Measurements from ENCODE around the gene PRXL2B.
"Not testable (repeated sequence)": the region's sequence is repeated elsewhere in the genome, so short reads cannot be mapped to it uniquely, and the experiment has no call there.

PRXL2B gene

GRCh38 chr1:2586154-2587070 is at the start of gene PRXL2B:
PRXL2B (plus strand) TSS chr1:2586777; CDS start chr1:2586886, 109 bp downstream.
- DNase-seq: peak; percentile 98

DNA sequence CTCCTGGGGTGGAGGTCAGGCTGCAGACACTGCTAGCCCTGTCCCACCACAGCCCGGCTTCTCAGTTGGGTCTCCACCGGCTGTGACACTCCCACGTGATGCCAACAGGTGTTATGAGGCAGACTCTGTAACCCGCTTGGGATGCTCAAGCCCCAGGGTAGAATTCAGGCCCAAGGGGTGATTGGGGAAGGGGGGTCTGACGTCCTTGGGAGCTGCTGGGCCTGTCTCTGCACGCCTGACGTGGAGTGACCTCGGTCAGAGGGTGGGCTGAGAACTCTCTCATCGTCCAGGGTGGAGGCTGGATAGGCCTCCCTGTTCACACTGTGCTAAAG is 48.8 kb upstream of the PRXL2B start:
- no peak for DNase-seq

DNA sequence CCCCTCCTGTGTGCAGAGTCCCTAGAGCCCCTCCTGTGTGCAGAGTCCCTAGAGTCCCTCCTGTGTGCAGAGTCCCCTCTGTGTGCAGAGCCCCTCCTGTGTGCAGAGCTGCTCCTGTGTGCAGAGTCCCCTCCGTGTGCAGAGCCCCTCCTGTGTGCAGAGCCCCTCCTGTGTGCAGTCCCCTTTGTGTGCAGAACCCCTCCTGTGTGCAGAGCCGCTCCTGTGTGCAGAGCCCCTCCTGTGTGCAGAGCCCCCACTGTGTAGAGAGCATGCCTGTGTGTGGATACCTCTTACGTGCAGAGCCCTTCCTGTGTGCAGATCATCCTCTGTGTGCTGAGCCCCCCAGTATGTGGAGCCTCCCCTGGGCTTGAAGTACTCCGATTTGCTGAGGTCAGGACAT is 48.2 kb upstream of the PRXL2B start:
- no peak for DNase-seq

DNA sequence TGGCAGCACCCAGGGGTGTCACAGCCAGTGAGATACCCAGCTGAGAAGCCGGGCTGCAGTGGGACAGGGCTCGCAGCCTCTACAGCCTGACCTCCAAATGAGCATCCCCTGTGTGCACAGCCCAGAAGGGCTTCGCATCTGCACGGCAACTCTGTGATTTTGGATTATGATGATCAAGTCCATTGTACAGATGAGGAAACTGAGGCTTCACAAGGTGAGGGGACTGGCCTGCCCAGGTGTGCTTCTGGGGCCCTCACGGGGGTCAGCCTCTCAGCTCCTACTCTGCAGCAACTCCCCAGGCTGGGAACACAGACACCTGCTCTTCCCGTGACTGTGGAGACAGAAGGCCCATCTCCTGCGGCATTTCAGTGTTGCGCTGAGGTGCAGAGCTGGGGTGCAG is 47.7 kb upstream of the PRXL2B start:
- DNase-seq: no peak

DNA sequence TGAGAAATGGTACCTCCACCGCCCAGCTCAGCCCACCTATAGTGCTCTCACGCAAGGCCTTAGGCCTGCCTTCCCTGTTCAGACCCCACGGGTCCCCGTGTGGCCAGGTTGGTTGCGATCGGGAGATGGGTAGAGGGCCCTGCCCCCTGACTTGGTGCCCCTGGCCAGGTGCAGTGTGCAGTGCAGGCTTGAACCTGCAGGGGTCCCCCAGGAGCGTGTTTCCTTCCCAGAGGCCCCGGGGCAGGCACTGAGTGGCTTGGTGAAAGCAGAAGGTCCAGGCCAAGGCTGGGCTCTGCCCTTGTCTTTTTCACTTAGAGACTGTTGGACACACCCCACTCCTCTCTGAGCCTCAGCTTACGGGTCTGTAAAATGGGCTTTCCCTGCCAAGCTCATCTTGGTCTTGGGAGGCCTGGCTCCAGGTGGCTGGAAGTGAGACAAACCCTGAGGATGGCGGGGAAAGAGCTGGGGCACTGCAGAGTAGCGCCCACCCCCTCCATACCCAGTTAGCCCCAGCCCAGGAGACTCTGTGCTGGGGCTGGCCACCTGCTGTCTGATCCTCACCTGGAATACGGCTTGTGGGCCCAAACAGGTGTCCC is 47.2 kb upstream of the PRXL2B start:
- DNase-seq: no peak

- DNase-seq: no peak
Observed at GRCh38 chr1:2540816-2541492, 45.6 kb upstream of the PRXL2B start.

DNA sequence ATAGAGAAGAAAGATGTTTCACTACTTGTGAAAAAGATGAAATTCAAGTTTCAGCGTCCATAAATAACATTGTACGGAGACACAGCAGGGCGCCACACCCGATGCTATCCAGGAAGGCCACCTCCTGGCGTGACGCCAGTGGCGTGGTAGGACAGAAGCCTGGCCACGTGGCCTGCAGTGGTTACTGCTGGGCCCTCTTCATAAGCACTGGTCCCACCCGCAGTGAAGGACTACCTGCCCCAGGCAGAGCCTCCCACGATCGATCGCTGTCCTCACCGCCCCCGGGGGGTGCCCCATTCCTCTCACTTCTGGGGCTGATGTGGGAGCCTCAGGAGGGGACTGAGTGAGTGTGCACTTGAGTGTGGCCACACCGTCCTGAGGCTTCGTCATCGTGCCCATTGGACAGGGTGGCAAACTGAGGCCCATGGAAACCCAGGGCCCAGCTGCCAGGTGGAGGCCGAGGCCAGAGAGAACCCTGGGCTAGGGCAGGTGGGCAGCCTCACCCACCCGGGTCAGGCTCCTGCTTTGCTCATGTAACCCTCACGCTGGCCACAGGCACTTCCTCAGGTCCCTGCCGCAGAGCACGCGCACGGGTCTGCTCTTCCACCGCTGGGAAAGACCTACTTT is 44.8 kb upstream of the PRXL2B start:
- no peak for DNase-seq

DNA sequence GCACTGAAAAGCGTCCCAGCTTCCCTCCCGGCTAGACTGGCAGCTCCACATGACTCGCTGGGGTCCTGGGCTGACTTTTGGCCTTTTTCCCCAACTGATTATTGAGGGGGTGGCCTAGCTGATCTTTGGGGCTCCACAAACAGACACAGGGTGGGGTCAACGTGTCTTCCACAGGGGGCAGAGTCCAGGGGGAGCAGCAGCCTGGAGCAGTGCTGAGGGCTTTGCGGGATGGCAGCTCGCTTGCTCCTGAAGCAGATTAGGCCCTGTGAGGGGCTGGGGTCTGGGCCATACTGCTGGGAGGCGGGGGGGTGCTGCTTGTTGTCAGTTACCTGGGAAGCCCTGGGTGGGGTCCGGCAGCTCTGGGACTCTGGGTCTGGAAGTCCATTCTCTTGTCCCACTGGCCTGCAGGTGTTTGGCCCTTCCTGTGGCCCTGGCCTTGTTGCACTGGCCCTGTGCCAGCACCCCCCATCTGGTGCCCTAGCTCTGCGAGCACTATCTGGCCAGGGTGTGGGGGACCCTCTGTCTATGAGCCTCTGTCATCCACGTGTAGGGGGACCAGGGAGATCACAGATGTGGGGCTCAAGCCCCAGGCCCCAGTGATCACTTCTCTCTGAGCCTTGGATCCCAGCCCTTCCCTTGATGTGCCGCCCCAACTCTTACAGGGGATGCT is 44.2 kb upstream of the PRXL2B start:
- DNase-seq: no peak

- DNase-seq: no peak
Observed at GRCh38 chr1:2543543-2544092, 43.0 kb upstream of the PRXL2B start.

- no peak for DNase-seq
Observed at GRCh38 chr1:2544093-2544874, 42.3 kb upstream of the PRXL2B start.

DNA sequence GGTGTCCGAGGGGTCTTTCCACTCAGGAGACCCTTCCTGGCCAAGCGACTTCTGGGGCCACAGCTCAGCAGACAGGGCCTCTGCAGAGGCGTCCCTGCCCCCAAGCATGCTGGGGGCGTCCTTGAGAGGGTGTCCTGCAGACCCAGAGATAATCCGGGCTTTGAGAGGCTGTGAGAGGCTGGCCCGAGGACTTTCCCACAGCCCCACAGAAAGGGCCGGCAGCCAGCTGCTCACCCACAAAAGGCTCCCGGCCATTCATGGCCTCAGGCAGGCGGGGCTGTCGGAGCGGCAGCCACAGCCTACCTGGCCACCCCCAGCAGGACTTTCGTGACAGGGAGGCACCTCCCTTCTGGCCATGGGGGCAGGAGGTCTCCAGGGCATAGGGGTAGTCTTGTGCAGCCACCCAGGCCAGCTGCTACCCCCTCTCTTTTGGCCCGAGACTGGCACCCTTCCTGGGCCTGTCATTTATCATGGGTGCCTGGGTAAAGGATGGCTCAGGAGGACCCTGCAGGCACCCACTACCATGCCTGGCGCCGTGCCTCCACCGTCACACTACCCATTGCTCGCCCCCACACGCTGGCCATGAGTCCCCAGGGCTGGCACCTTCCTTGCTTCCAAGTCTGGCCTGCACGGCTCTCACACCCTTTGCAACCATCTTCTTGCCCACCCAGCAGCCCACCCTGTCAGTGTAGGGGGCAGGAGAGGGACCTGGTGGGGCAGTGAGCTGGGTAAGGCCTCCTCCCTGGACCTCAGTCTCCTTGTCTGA is 41.5 kb upstream of the PRXL2B start:
- DNase-seq: no peak

DNA sequence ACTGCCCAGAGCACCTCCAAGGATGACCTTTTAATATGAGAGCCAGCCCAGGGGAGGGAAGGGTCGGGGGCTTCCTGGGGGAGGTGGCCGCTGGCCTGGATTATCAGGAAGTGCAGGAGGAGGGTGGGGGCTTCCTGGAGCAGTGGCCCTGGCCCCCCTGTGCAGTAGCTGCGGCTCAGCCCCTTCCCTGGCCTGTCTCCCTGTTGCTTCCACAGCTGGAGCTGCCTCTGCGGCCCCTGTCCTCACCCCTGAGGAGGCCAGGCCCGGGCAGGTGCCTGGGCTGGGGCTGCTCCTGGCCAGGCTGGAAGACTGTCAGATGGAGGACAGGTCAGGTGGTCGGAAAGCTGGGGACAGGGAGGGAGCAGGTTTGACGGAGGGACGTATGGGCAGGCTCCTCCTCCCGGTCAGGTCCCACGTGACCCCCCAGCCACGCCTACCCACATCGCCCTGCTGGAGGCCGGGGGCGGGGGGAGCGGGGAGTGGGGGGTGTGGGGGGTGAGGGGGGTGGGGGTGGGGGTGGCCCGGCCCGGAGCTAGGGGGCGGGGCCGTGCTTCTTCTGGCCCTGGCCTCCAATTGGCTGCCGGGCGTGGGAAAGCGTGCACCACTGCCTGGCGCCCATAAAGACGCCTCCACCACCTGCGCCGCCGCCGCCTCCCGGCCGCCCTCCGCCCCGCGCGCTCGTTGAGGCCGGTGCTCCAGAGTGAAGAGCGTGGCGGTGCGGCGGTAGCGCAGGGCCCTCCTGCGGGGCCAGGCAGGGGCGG is 40.6 kb upstream of the PRXL2B start:
- DNase-seq: peak; percentile 85

GRCh38 chr1:2546515-2547209 is 39.9 kb upstream of the PRXL2B start:
- DNase-seq: peak; percentile 73

DNA sequence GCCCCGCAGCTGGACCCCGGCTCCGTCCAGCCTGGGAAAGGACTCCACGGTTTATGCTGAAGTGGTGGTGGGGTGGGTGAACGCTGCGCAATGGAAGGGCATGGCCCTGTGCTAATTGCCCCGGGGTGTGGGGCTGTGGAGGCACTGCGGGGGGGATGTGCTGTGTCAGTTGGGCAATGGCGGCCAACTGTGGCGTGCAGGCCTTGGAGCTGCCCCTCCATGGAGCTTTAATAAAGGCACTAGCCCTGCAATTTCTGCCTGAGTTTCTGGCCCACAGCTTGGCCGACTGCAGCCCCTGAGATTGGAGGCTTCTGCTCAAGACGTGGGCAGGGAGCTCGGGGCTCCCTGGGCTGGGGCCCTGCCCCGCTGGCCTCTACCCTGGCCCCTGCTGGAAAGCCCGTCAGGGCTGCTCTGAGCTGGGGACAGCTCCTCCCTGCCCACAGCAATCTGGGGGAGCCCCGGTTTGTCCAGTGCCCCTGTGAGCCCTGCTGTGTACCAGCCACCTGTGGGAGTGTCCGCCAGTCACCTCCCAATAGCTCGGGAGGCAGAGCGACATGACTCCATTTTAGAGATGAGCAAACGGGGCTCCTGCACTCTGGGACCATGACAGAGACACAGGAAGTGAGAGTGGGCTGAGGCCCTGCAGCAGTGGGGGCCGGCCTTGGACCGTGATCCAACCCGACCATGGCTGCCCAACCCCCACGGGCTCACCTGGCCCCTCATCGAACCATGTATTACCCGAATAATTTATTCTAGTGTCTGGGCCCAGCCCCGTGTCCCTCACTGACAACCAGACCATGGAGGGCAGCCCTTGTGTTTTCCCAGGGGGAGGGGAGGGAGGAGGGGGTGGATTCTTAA is 39.1 kb upstream of the PRXL2B start:
- DNase-seq: peak; percentile 53

DNA sequence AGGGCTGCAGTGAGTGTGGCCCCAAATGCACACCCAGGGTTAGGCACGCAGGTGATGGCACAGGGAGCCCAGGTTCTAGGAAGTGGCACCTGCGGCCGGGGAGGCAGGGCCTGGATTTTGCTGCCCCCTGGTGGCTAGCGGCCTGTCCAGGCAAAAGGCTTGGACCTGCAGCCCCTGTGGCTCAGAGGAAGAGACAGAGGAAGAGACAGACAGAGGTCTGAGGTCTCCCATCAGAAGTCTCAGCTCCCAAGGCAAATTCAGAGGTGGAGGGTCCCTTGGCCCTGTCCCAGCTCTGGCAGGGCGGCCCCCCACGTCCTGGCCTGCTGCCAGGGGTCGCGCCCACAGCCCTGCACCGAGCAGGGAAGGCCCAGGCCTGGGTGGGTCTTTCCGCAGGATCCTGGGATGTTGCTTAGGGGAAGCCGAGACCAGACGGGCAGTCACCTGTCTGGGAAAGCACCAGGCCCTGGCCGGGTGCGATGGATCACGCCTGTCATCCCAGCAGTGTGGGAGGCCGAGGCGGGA is 38.4 kb upstream of the PRXL2B start:
- peak; percentile 82 for DNase-seq

GRCh38 chr1:2549367-2550029 is 37.1 kb upstream of the PRXL2B start:
- not testable (repeated sequence) for DNase-seq

GRCh38 chr1:2550309-2550861 is 36.2 kb upstream of the PRXL2B start:
- DNase-seq: not testable (repeated sequence)
